HL-60/S4 treated with phorbol 12-myristate 13-acetate at 8.2 ng/mL for 4 days and 3 days (cell line): ENCODE data around the gene PDE9A.

ENCODE experiments used
- in situ Hi-C: fragments of 300-500 bp; cut with MboI; formaldehyde crosslinking; loops from 2 replicates; pipeline ENCODE4 v1.15.0; 2022; ENCODE audit warnings: low sequenced_read_pairs

The PDE9A gene

GRCh38 chr21:42641311-42642218 is 11.9 kb upstream of the PDE9A start:
- in situ Hi-C loops: no loop called here

- in situ Hi-C loops: no loop called here
Observed at GRCh38 chr21:42642219-42642745, 11.1 kb upstream of the PDE9A start.

GRCh38 chr21:42644223-42645208 is 8.9 kb upstream of the PDE9A start:
- in situ Hi-C loops: no loop called here

- in situ Hi-C loops: no loop called here
Observed at GRCh38 chr21:42645211-42646075, 8.0 kb upstream of the PDE9A start.

- in situ Hi-C loops: no loop called here
Observed at GRCh38 chr21:42646076-42646825, 7.2 kb upstream of the PDE9A start.

GRCh38 chr21:42646836-42647235 is 6.6 kb upstream of the PDE9A start:
- in situ Hi-C loops: no loop called here

DNA sequence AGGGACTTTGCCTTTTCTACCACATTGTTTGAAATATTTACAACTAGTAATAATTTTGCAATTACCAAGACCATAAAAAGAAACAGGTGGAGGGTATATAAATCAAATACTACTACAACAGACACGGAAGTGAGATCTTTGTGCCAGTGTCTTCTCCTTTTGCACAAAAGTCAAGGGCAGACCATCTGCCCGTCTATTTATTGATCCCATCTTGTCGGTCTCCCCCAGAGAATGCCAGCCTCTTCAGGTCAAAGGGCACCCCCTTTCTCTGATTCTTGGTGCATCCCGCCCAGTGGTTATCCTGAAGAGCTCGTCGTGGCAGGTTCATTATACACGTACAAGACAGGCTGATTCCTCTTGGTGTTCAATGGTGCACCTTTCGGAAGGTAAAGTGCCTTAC is 4.8 kb upstream of the PDE9A start:
- in situ Hi-C loops: no loop called here

DNA sequence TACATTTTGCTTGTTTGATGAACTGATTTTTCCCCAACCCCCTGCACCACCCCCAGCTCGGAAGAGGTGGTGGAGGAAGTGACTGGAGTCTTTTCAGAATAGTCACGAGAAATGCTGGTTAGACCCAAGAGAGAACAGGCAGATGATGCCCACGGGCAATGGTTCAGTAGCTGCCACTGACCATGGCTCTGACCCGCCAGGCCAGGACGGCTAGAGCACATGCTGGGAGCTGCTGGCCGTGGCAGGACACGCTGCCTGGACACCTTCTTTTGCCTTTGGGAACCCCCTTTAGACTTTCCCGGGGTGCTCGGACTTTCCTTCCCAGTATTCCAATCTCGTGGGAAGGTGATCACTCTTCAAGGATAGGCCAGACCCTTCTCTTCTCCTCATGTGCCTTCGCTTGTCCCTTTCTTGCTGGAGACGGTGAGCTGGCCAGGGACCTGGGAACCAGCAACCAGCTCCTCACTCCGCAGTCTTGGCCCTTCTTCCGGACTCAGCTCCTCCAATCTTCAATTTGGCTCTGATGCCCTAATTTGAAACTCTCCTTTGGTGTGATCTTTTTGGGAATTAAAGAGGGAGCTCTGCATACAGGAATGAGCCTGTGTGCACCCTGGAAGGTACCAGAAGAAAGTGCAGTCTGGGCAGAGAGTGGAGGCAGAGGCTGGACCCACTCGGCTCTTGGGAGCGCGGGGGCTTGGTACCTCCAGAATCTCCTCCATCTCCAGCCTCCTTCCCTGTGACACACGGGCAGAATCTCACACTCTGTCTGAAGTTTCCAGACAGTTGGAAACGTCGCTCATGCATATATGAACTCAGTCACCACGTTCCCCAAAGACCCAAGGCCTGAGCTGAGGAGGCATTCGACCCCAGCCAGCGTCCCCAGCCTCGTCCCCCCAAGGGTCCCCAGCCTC is 4.0 kb upstream of the PDE9A start:
- in situ Hi-C loops: no loop called here

GRCh38 chr21:42650033-42650370 is 3.4 kb upstream of the PDE9A start:
- in situ Hi-C loops: no loop called here

GRCh38 chr21:42650441-42651421 is 2.7 kb upstream of the PDE9A start:
- in situ Hi-C loops: no loop called here

DNA sequence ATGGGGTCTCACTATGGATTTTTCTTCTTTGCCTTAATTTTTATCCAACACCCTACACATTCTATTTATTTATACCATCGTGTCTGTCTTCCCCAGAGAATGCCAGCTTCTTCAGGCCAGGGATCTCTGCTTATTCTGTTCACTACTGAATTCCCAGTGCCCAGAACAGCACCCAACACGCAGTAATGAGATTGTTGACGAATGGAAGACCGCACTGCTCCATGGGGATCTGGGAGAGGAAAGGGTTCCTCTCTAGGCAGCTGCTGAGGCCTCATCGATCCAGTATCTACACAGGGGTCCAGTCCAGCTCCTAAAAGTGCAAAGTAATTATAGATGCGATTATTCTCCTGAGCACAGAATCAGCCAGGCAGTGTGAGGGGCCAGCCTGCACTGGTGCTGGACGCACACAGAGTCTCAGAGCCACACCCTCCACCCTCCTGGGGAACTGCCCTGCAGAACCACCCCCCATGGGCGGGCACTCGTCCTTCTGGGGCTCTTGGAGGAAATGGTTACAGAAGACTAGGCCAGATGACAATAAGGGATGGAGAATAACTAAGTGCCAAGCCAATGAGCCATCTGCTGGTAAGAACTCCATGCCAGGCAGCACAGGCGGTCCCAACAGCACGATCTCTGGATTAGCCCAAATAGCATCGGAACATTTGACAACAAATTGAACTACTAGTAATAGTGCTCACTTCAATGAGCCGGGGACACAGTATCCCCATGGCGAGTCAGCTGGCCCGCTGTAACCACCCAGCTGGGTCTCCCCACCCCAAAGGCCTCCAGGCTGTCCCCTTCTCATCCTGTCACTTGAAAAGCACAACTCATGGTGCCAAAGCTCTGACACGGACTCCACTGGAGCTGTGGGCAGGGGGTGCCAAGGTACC is 1.7 kb upstream of the PDE9A start:
- in situ Hi-C loops: no loop called here

GRCh38 chr21:42652527-42653230 is 742 bp upstream of the PDE9A start:
- in situ Hi-C loops: no loop called here

GRCh38 chr21:42654179-42654912 is 925 bp downstream of the PDE9A start:
- in situ Hi-C loops: no loop called here

DNA sequence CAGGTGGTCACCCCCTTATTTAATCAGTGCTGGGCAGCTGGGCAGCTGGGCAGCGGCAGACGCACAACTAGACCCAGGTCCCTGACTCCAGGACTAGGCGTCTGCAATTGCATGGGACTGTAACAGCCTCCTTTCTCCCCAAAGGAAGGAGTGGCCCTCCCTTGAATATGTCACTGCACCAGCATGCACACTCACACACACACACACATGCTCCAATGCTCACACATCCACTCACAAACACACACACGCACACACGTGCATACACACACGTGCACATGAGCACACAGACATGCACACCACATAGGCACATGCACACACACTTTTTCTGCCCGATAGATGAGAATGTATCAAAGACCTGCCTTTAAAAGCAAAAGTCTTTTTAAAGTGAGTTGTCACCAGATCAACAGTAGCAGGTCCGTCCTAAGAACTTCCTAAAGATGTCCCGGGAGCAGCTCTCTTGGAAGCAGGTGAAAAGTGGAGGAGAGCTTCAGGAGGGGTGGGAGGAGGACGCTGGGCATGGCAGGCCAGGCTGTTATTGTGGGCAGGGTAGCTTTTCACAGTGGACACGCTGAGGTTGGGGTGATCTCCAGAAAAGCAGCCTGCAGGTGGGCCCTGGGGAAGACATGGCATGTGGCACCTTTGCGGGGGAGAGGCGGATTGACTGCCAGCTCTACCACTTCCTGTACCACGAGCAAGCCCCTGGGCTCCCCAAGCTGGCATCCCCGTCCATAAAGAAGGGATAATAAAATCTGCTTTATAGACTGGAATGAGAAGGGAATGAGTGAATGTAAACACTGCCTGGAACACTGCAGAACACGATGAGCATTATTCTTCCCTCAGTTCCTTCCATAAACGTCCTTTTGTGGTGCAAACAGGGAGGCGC is 1.7 kb downstream of the PDE9A start:
- in situ Hi-C loops: no loop called here
